Astrocyte (in vitro differentiated cells and primary cell): ENCODE results near the gene TSEN54. TPM values are rescaled to one million over a fixed set of nuclear protein-coding genes. Genes with fewer than 3 reads are reported as not detected.

Source experiments
- DNase-seq: peaks from one replicate; pipeline ENCODE4 v3.0.0-alpha.2; 2010; ENCODE audit warnings: low read depth
- FAIRE-seq: peaks from 2 replicates; lab custom pipeline; 2011; peaks lifted over from hg19 to GRCh38; lab: Jason Lieb, UNC
- H2AFZ ChIP-seq: 2 replicates; pipeline ENCODE4 v1.6.0; 2012; ENCODE audit warnings: low read depth, low read length, inconsistent platforms
- H3K27ac ChIP-seq: 2 replicates; pipeline ENCODE4 v1.5.1; 2011; ENCODE audit warnings: low read depth, low read length, inconsistent platforms
- H3K27me3 ChIP-seq: 2 replicates; pipeline ENCODE4 v1.6.0; 2011; ENCODE audit warnings: low read length, inconsistent platforms; ENCODE audit not compliant: insufficient read depth
- H3K36me3 ChIP-seq: 2 replicates; pipeline ENCODE4 v1.5.1; 2011; ENCODE audit warnings: low read length, inconsistent platforms; ENCODE audit not compliant: insufficient read depth
- H3K4me1 ChIP-seq: 2 replicates; pipeline ENCODE4 v1.5.1; 2011; ENCODE audit warnings: low read length, inconsistent platforms; ENCODE audit not compliant: insufficient read depth
- H3K4me2 ChIP-seq: 2 replicates; pipeline ENCODE4 v1.6.0; 2012; ENCODE audit warnings: low read length, inconsistent platforms
- H3K4me3 ChIP-seq: 2 replicates; pipeline ENCODE4 v1.5.1; 2011; ENCODE audit warnings: low read depth, mild to moderate bottlenecking, low read length, inconsistent platforms; ENCODE audit not compliant: insufficient read depth
- H3K79me2 ChIP-seq: 2 replicates; pipeline ENCODE4 v1.6.0; 2012; ENCODE audit warnings: mild to moderate bottlenecking, low read length, inconsistent platforms; ENCODE audit not compliant: insufficient read depth
- H3K9ac ChIP-seq: 2 replicates; pipeline ENCODE4 v1.6.0; 2012; ENCODE audit warnings: mild to moderate bottlenecking, low read length, inconsistent platforms
- H3K9me3 ChIP-seq: 2 replicates; pipeline ENCODE4 v1.5.1; 2012; ENCODE audit warnings: low read depth, mild to moderate bottlenecking, low read length, inconsistent platforms; ENCODE audit not compliant: insufficient read depth
- H4K20me1 ChIP-seq: 2 replicates; pipeline ENCODE4 v1.6.0; 2012; ENCODE audit warnings: low read length, inconsistent platforms; ENCODE audit not compliant: insufficient read depth
- H3K27ac Mint-ChIP-seq: one replicate; pipeline ENCODE4 v1.8.0; 2021; ENCODE audit warnings: mild to moderate bottlenecking, mixed read lengths; ENCODE audit not compliant: unreplicated experiment
- H3K27me3 Mint-ChIP-seq: one replicate; pipeline ENCODE4 v1.8.0; 2021; ENCODE audit warnings: low read depth, mixed read lengths; ENCODE audit not compliant: unreplicated experiment
- H3K36me3 Mint-ChIP-seq: one replicate; pipeline ENCODE4 v1.8.0; 2021; ENCODE audit warnings: low read depth, mixed read lengths; ENCODE audit not compliant: unreplicated experiment
- H3K4me1 Mint-ChIP-seq: one replicate; pipeline ENCODE4 v1.8.0; 2021; ENCODE audit warnings: low read depth, mixed read lengths; ENCODE audit not compliant: unreplicated experiment
- H3K4me3 Mint-ChIP-seq: one replicate; pipeline ENCODE4 v1.8.0; 2021; ENCODE audit warnings: mild to moderate bottlenecking, moderate library complexity, mixed read lengths; ENCODE audit not compliant: unreplicated experiment
- H3K9me3 Mint-ChIP-seq: one replicate; pipeline ENCODE4 v1.8.0; 2021; ENCODE audit warnings: mild to moderate bottlenecking, mixed read lengths; ENCODE audit not compliant: unreplicated experiment
- CTCF ChIP-seq: IDR thresholded peaks from 2 replicates; pipeline ENCODE4 v1.5.1; 2011; ENCODE audit warnings: low read depth, mild to moderate bottlenecking, inconsistent platforms, low read length, moderate library complexity; ENCODE audit not compliant: insufficient read depth
- EZH2 ChIP-seq: IDR thresholded peaks from 2 replicates; pipeline ENCODE4 v1.6.1; 2012; ENCODE audit warnings: mild to moderate bottlenecking, low read length, inconsistent platforms; ENCODE audit not compliant: insufficient read depth
- total RNA-seq: library from RNA; stranded (reverse); gene quantifications from 2 replicates; pipeline ENCODE4 v1.2.1, GENCODE V29; 2021

TSEN54 gene
- total RNA-seq, 1 donor from 2014 or later: 16.5 TPM

GRCh38 chr17:75551266-75551665, 34.9 kb downstream of the TSEN54 start:
- DNase-seq: no peak
- H3K36me3 ChIP-seq: no peaks in the 10 kb centered on the region
- no peaks in the 10 kb centered on the region for H3K27me3 Mint-ChIP-seq
- peaks cover 2% of the 10 kb centered on the region for H3K36me3 Mint-ChIP-seq
- H2AFZ ChIP-seq: peak overlapping the region; percentile 4
- H3K9me3 ChIP-seq: no peaks in the 10 kb centered on the region
- no peak for FAIRE-seq
- H4K20me1 ChIP-seq: no peaks in the 10 kb centered on the region
- H3K4me1 ChIP-seq: peaks cover 6% of the 10 kb centered on the region
- H3K4me2 ChIP-seq: no peak overlapping the region
- H3K27ac ChIP-seq: no peak overlapping the region
- H3K9ac ChIP-seq: no peak overlapping the region
- no peak overlapping the region for H3K4me3 ChIP-seq
- TF ChIP-seq CTCF: no peak
- TF ChIP-seq EZH2: no peak
- H3K27me3 ChIP-seq: peaks cover 4% of the 10 kb centered on the region
- no peak overlapping the region for H3K4me3 Mint-ChIP-seq
- H3K9me3 Mint-ChIP-seq: no peaks in the 10 kb centered on the region
- H3K4me1 Mint-ChIP-seq: peaks cover 18% of the 10 kb centered on the region
- peak overlapping the region; percentile 58 for H3K27ac Mint-ChIP-seq
- no peaks in the 10 kb centered on the region for H3K79me2 ChIP-seq

- FAIRE-seq (no peak), DNase-seq (no peak)
- H3K36me3 Mint-ChIP-seq: peaks cover 2% of the 10 kb centered on the region
- no peak for TF ChIP-seq EZH2
- no peak for TF ChIP-seq CTCF
- H3K4me3 ChIP-seq: no peak overlapping the region
- H3K9me3 ChIP-seq: no peaks in the 10 kb centered on the region
- no peak overlapping the region for H2AFZ ChIP-seq
- H3K4me1 ChIP-seq: peaks cover 6% of the 10 kb centered on the region
- H3K4me1 Mint-ChIP-seq: peaks cover 18% of the 10 kb centered on the region
- no peaks in the 10 kb centered on the region for H3K9me3 Mint-ChIP-seq
- H3K79me2 ChIP-seq: no peaks in the 10 kb centered on the region
- no peak overlapping the region for H3K27ac ChIP-seq
- no peaks in the 10 kb centered on the region for H3K27me3 ChIP-seq
- H3K4me3 Mint-ChIP-seq: no peak overlapping the region
- H3K27me3 Mint-ChIP-seq: no peaks in the 10 kb centered on the region
- no peak overlapping the region for H3K9ac ChIP-seq
- no peak overlapping the region for H3K4me2 ChIP-seq
- no peaks in the 10 kb centered on the region for H3K36me3 ChIP-seq
- no peaks in the 10 kb centered on the region for H4K20me1 ChIP-seq
- H3K27ac Mint-ChIP-seq: peak overlapping the region; percentile 77
Measured at GRCh38 chr17:75552425-75553294, 36.3 kb downstream of the TSEN54 start.
